ENCODE measurements around the gene COL12A1.

Gene COL12A1

GRCh38 chr6:75115481-75115880, 90.4 kb downstream of the COL12A1 start:
- DNase-seq (ENCODE audit: low read depth), result no peak
- no peak for TF ChIP-seq CTCF (IDR thresholded peaks at IDR 0.05; ENCODE audit: low read depth, low read length, missing control alignments)
- H3K4me3 ChIP-seq (ENCODE audit: low read depth, low read length), result no peak overlapping the region

GRCh38 chr6:75114806-75115205, 91.0 kb downstream of the COL12A1 start:
- DNase-seq (ENCODE audit: low read depth), result no peak
- TF ChIP-seq CTCF (IDR thresholded peaks at IDR 0.05; ENCODE audit: low read depth, low read length, missing control alignments), result no peak
- no peak overlapping the region for H3K4me3 ChIP-seq (ENCODE audit: low read depth, low read length)

- TF ChIP-seq CTCF (IDR thresholded peaks at IDR 0.05; ENCODE audit: low read depth, low read length, missing control alignments), result no peak
- no peak overlapping the region for H3K4me3 ChIP-seq (ENCODE audit: low read depth, low read length)
- no peak for DNase-seq (ENCODE audit: low read depth)
Measured at GRCh38 chr6:75114195-75114594, 91.7 kb downstream of the COL12A1 start.

GRCh38 chr6:75113446-75113845, 92.4 kb downstream of the COL12A1 start:
- no peak for TF ChIP-seq CTCF (IDR thresholded peaks at IDR 0.05; ENCODE audit: low read depth, low read length, missing control alignments)
- H3K4me3 ChIP-seq (ENCODE audit: low read depth, low read length), result no peak overlapping the region
- DNase-seq (ENCODE audit: low read depth), result no peak

GRCh38 chr6:75109765-75110164, 96.1 kb downstream of the COL12A1 start:
- TF ChIP-seq CTCF (IDR thresholded peaks at IDR 0.05; ENCODE audit: low read depth, low read length, missing control alignments), result no peak
- DNase-seq (ENCODE audit: low read depth), result no peak
- no peak overlapping the region for H3K4me3 ChIP-seq (ENCODE audit: low read depth, low read length)

- no peak for DNase-seq (ENCODE audit: low read depth)
- no peak for TF ChIP-seq CTCF (IDR thresholded peaks at IDR 0.05; ENCODE audit: low read depth, low read length, missing control alignments)
- no peak overlapping the region for H3K4me3 ChIP-seq (ENCODE audit: low read depth, low read length)
Measured at GRCh38 chr6:75109022-75109421, 96.8 kb downstream of the COL12A1 start.

- no peak overlapping the region for H3K4me3 ChIP-seq (ENCODE audit: low read depth, low read length)
- no peak for TF ChIP-seq CTCF (IDR thresholded peaks at IDR 0.05; ENCODE audit: low read depth, low read length, missing control alignments)
- no peak for DNase-seq (ENCODE audit: low read depth)
Measured at GRCh38 chr6:75108333-75108974, 97.4 kb downstream of the COL12A1 start.

Data from GM12864 (cell line).